GM23248 (cell line): ENCODE results near the gene INTS14.

ENCODE experiments used
- EZH2 ChIP-seq: fragments of 200-600 bp; sonication (generic); IDR thresholded peaks from 2 replicates; pipeline ENCODE4 v1.6.1; 2018; ENCODE audit warnings: antibody characterized with exemption, mild to moderate bottlenecking; ENCODE audit not compliant: insufficient read depth, poor library complexity, severe bottlenecking
- EZH2phosphoT487 ChIP-seq: fragments of 200-600 bp; sonication (generic); IDR thresholded peaks from 2 replicates; pipeline ENCODE4 v1.6.1; 2018; ENCODE audit warnings: antibody characterized with exemption, moderate library complexity, mild to moderate bottlenecking, low read depth; ENCODE audit not compliant: insufficient read depth

DNA sequence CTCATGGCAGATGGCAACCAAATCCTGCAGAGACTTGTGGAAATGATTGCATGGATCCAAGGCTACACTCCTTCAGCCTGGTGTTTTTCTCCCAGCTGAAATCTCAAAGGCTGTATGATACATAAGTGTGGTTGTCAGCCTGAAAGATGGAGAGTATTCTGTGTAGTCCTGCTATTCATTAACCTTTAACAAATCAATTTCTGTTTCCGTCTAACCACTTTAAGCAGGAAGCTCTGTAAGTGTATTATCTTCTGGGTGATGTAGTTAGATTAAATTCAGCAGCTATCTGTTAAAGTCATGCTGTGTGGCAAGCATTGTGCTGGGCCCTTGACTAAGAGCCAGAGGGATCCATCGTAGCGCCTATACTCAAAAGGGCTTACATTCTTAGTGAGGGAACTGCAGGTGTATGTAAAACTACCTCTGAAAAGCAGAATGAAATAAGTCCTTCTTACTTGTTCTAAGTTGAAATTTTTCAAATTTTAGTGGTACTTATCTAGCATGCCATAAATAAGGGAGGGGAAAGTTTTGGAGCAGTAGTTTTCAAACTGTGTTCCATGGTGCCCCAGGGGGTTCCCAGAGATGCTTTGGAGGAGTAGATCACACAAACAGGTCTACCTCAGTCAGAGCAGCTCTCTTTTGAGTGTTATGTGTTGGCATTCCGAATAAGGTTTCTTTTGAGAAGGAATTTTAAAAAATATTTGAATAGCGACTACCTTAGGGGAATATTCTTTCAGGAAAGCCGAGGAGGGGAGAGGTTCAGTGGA lies 51.8 kb downstream of the INTS14 start:
- no peak for TF ChIP-seq EZH2phosphoT487
- no peak for TF ChIP-seq EZH2
